HepG2 (cell line): Measurements from ENCODE around the gene SKP1. TPM values are rescaled to one million over a fixed set of nuclear protein-coding genes. Genes with fewer than 3 reads are reported as not detected.

Experiments used
- ATAC-seq: fragments of 200-7000 bp; cut with Tn5 transposase; 3 replicates; pipeline ENCODE4 v1.9.1; 2020; ENCODE audit warnings: mild to moderate bottlenecking, moderate library complexity
- BruUV-seq: library from RNA; stranded (reverse); fragments of 400-500 nt; replicated peaks from 2 replicates; lab custom pipeline; 2021; lab: Mats Ljungman, UMichigan
- CTCF ChIA-PET: fragments of 300-600 bp; formaldehyde crosslinking; extraction: SDS; loops from one replicate; lab custom pipeline; 2021; ENCODE audit warnings: low total read pairs, inconsistent platforms, low intra/inter-chr PET ratio; lab: Yijun Ruan, JAX
- POLR2A ChIA-PET: fragments of 350-600 bp; sonication (Branson Sonifier 250); formaldehyde crosslinking; loops from one replicate; lab custom pipeline; 2020; ENCODE audit warnings: antibody characterized with exemption, inconsistent platforms; lab: Yijun Ruan, JAX
- DNase-seq: peaks from one replicate; pipeline ENCODE4 v3.0.0-alpha.2; 2015; ENCODE audit warnings: low spot score
- FAIRE-seq: peaks from 3 replicates; lab custom pipeline; 2011; peaks lifted over from hg19 to GRCh38; lab: Jason Lieb, UNC
- H2AFZ ChIP-seq: one replicate; pipeline ENCODE4 v1.6.1; 2011; ENCODE audit warnings: low read length, inconsistent platforms
- H3K27ac ChIP-seq: fragments of 300-600 bp; 3 replicates; pipeline ENCODE4 v1.8.0; 2011; ENCODE audit warnings: mixed run types, mild to moderate bottlenecking, mixed read lengths, low read length, inconsistent platforms; ENCODE audit not compliant: insufficient read depth; ENCODE audit errors: extremely low read length
- H3K27me3 ChIP-seq, 2 experiments: fragments of 200-600 bp in 1 of 2; 2 replicates in 1 of 2; 3 replicates in 1 of 2; pipeline versions ENCODE4 v1.6.0 to v1.8.0; 2011; ENCODE audit warnings: low read length in 2 of 2, mild to moderate bottlenecking in 2 of 2, moderate library complexity in 2 of 2, inconsistent platforms in 1 of 2; ENCODE audit not compliant: insufficient read depth in 2 of 2, control insufficient read depth in 1 of 2
- H3K36me3 ChIP-seq, 2 experiments: fragments of 200-600 bp in 1 of 2; replicated peaks in 1 of 2; 2 replicates in 1 of 2; 3 replicates in 1 of 2; pipeline versions ENCODE4 v1.5.1 to v1.8.0; 2011; ENCODE audit warnings: low read length in 2 of 2, inconsistent platforms in 1 of 2; ENCODE audit not compliant: insufficient read depth in 2 of 2, control insufficient read depth in 1 of 2
- H3K4me1 ChIP-seq: 2 replicates; pipeline ENCODE4 v1.5.1; 2012; ENCODE audit warnings: low read length, inconsistent platforms; ENCODE audit not compliant: insufficient read depth
- H3K4me2 ChIP-seq: 2 replicates; pipeline ENCODE4 v1.6.0; 2011; ENCODE audit warnings: low read depth, low read length, inconsistent platforms
- H3K4me3 ChIP-seq, 3 experiments: fragments of 200-600 bp in 1 of 3; sonication (generic), shearing (Covaris generic) in 1 of 3; replicated peaks in 1 of 3; 2 replicates each; pipeline ENCODE4 v1.5.1; 2011 to 2016; ENCODE audit warnings: low read length in 3 of 3, inconsistent platforms in 2 of 3, low read depth in 2 of 3, mild to moderate bottlenecking in 2 of 3, control low read depth in 1 of 3, mixed read lengths in 1 of 3; ENCODE audit not compliant: insufficient read depth in 1 of 3
- H3K79me2 ChIP-seq: one replicate; pipeline ENCODE4 v1.6.1; 2011; ENCODE audit warnings: low read length, inconsistent platforms; ENCODE audit not compliant: insufficient read depth
- H3K9ac ChIP-seq: 2 replicates; pipeline ENCODE4 v1.6.0; 2011; ENCODE audit warnings: mild to moderate bottlenecking, low read depth, low read length, inconsistent platforms; ENCODE audit not compliant: insufficient read depth
- H3K9me3 ChIP-seq: 2 replicates; pipeline ENCODE4 v1.5.1; 2012; ENCODE audit warnings: mild to moderate bottlenecking, low read length
- H4K20me1 ChIP-seq: 2 replicates; pipeline ENCODE4 v1.6.0; 2011; ENCODE audit warnings: inconsistent platforms, mild to moderate bottlenecking, low read length, moderate library complexity; ENCODE audit not compliant: insufficient read depth
- ZFX ChIP-seq: sonication (generic); formaldehyde crosslinking; IDR thresholded peaks from 2 replicates; pipeline ENCODE4 v1.4.0; 2020; ENCODE audit warnings: mild to moderate bottlenecking, low read depth, missing genetic modification reagents, moderate library complexity
- ZSCAN29 ChIP-seq: sonication (generic); formaldehyde crosslinking; conservative IDR thresholded peaks from 2 replicates; pipeline ENCODE4 v1.4.0; 2020; ENCODE audit warnings: mild to moderate bottlenecking, missing genetic modification reagents
- WGBS: methylation state at CpG from one replicate; pipeline ENCODE4 v1.1.6; 2017; ENCODE audit warnings: low lambda C conversion rate; 5-methylcytosine and 5-hydroxymethylcytosine counted together
- in situ Hi-C: cut with HindIII; loops from 2 replicates; pipeline ENCODE4 v1.10.0; 2017; ENCODE audit warnings: low pct_unique_long_range_greater_than_20kb; ENCODE audit not compliant: extremely low pct_ligation_motif_present
- intact Hi-C: fragments of 100-400 bp; cut with micrococcal nuclease; formaldehyde crosslinking; loops from one replicate; pipeline ENCODE4 v1.10.0; 2022; ENCODE audit not compliant: unreplicated experiment
- polyA plus RNA-seq, 8 experiments: library from polyadenylated mRNA; depleted of rRNA in 3 of 8; stranded (reverse) in 7 of 8; unstranded in 1 of 8; fragments of >200 nt; fragmentation: Illumina TruSeq in 4 of 8; extraction: Trizol in 4 of 8; gene quantifications; 2 replicates each; pipeline versions ENCODE4 v1.2.1 to v1.2.3, GENCODE V29; 2011 to 2016; ENCODE audit warnings: low read depth in 4 of 8, missing spikeins in 1 of 8, mixed read lengths in 1 of 8; ENCODE audit not compliant: insufficient read depth in 1 of 8
- total RNA-seq, 5 experiments: library from RNA; depleted of rRNA; stranded (reverse); fragments of >200 nt; fragmentation: Illumina TruSeq; extraction: Trizol; gene quantifications; 2 replicates each; pipeline ENCODE4 v1.2.3, GENCODE V29; 2016; ENCODE audit warnings: low read depth in 1 of 5
- TF ChIP-seq, protein P1 (sequence below): sonication (generic); formaldehyde crosslinking; IDR thresholded peaks from 2 replicates; pipeline ENCODE4; 2020; ENCODE audit warnings: missing genetic modification reagents, mild to moderate bottlenecking, borderline replicate concordance

The SKP1 gene
- total and polyA plus RNA-seq, 2 of the 13 experiments (the other 11 are each of a cell fraction or from before 2014, with no cell fraction given), result 134 to 340 TPM

DNA sequence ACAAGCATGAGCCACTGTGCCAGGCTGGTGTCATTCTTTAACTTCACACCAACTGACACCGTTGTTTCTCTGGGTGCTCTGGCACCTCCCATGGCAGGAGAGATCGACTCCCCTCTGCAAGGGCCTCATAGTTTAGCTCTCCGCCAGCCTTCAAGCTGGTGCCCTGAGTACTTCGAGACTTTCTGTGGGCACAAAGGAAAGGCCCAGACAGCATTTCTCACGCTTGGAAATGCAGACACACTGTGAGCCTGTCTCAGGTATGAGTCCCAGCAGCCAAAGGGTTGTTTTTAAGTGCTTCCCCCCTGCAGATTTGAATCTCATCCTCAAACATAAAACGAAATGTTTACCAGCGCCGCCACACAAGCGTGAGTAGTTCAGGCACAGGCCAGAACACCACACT, 73.4 kb downstream of the SKP1 start:
- 7% methylated on average over 5 of the region's 9 CpGs for WGBS
- H3K4me3 ChIP-seq, result peak overlapping the region in 1 of 3 experiments; percentile 17; a peak in 2 of 6 replicates
- ATAC-seq, result no peak
- ChIA-PET POLR2A (interaction anchor here (1.4 to 2.0 kb wide), 3 partner anchors 10 to 12 kb away, joined by 4 to 5 read pairs (median 5); partner anchors contain the start of gene TCF7), CTCF (interaction anchor here (2.6 to 3.4 kb wide), 2 partner anchors 37 to 43 kb away, joined by 7 to 14 read pairs; no protein-coding TSS in a partner anchor)
- H3K4me2 ChIP-seq, result peak overlapping the region; percentile 57
- H3K79me2 ChIP-seq, result no peaks in the 10 kb centered on the region
- no peak for DNase-seq
- intact Hi-C loops (no loop called here), in situ Hi-C loops (no loop called here)
- peak; percentile 15 for FAIRE-seq
- H3K9ac ChIP-seq, result no peak overlapping the region
- H3K9me3 ChIP-seq, result no peaks in the 10 kb centered on the region
- H2AFZ ChIP-seq, result peak overlapping the region; percentile 35
- peak; percentile 20; the same call in 1 of the 2 replicates for TF ChIP-seq ZFX (CRISPR knock-in tag)
- no peak for TF ChIP-seq ZSCAN29 (CRISPR knock-in tag)
- TF ChIP-seq, protein P1, sequence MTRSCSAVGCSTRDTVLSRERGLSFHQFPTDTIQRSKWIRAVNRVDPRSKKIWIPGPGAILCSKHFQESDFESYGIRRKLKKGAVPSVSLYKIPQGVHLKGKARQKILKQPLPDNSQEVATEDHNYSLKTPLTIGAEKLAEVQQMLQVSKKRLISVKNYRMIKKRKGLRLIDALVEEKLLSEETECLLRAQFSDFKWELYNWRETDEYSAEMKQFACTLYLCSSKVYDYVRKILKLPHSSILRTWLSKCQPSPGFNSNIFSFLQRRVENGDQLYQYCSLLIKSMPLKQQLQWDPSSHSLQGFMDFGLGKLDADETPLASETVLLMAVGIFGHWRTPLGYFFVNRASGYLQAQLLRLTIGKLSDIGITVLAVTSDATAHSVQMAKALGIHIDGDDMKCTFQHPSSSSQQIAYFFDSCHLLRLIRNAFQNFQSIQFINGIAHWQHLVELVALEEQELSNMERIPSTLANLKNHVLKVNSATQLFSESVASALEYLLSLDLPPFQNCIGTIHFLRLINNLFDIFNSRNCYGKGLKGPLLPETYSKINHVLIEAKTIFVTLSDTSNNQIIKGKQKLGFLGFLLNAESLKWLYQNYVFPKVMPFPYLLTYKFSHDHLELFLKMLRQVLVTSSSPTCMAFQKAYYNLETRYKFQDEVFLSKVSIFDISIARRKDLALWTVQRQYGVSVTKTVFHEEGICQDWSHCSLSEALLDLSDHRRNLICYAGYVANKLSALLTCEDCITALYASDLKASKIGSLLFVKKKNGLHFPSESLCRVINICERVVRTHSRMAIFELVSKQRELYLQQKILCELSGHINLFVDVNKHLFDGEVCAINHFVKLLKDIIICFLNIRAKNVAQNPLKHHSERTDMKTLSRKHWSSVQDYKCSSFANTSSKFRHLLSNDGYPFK (CRISPR knock-in tag), result 0 out of 2 replicates have a peak, but pooled peaks have one; percentile 18
- no peaks in the 10 kb centered on the region for H4K20me1 ChIP-seq
- H3K27ac ChIP-seq, result no peak overlapping the region
- H3K36me3 ChIP-seq, result no peaks in the 10 kb centered on the region
- H3K4me1 ChIP-seq, result peaks cover 99% of the 10 kb centered on the region
- peaks cover 3 to 7% of the 10 kb centered on the region in 2 experiments; a peak in 2 of 5 replicates for H3K27me3 ChIP-seq
- BruUV-seq, result no TSS peak
